B cell (primary cell): ENCODE measurements around the gene ODF2L. TPM values are rescaled to one million over a fixed set of nuclear protein-coding genes. Genes with fewer than 3 reads are reported as not detected.

ENCODE experiments used
- ATAC-seq: fragments of 200-7000 bp; cut with Tn5 transposase; one replicate; pipeline ENCODE4 v1.10.0; 2021; ENCODE audit warnings: low read depth, mild to moderate bottlenecking, moderate number of reproducible peaks, moderate library complexity
- CTCF ChIA-PET: fragments of 350-600 bp; sonication (Branson Sonifier 250); formaldehyde crosslinking; loops from one replicate; lab custom pipeline; 2021; ENCODE audit warnings: antibody characterized with exemption, inconsistent platforms; lab: Charles Lee
- POLR2A ChIA-PET: fragments of 350-600 bp; sonication (Branson Sonifier 250); formaldehyde crosslinking; loops from one replicate; lab custom pipeline; 2021; ENCODE audit warnings: antibody characterized with exemption; lab: Charles Lee
- DNase-seq: peaks from one replicate; pipeline ENCODE4 v3.0.0; 2013
- H2AFZ ChIP-seq: 2 replicates; pipeline ENCODE4 v1.6.1; 2012; ENCODE audit warnings: mild to moderate bottlenecking, low read depth, low read length; ENCODE audit not compliant: insufficient read depth, poor library complexity, severe bottlenecking
- H3K27ac ChIP-seq, 2 donors: 1 replicate in 1 of 2; 2 replicates in 1 of 2; pipeline ENCODE4 v1.5.1; 2012 to 2013; ENCODE audit warnings: low read length in 2 of 2, mild to moderate bottlenecking in 2 of 2, moderate library complexity in 1 of 2
- H3K27me3 ChIP-seq, 4 experiments: fragments of 200-600 bp in 1 of 4; sonication (generic) in 1 of 4; replicated peaks in 1 of 4; 1 replicate in 2 of 4; 2 replicates in 2 of 4; pipeline versions ENCODE4 v1.6.1 to v1.7.0; 2013 to 2016; ENCODE audit warnings: low read length in 3 of 4, mild to moderate bottlenecking in 2 of 4, mixed read lengths in 1 of 4, moderate library complexity in 1 of 4; ENCODE audit not compliant: insufficient read depth in 4 of 4, control insufficient read depth in 3 of 4; ENCODE audit errors: control extremely low read depth in 1 of 4
- H3K36me3 ChIP-seq, 2 experiments: replicated peaks in 1 of 2; 1 replicate in 1 of 2; 2 replicates in 1 of 2; pipeline versions ENCODE4 v1.6.1 to v1.7.1; 2013; ENCODE audit warnings: low read length in 1 of 2; ENCODE audit not compliant: insufficient read depth in 2 of 2, control insufficient read depth in 1 of 2; ENCODE audit errors: control extremely low read depth in 1 of 2, extremely low read depth in 1 of 2
- H3K4me1 ChIP-seq, 2 donors: fragments of 200-600 bp in 1 of 2; sonication (generic) in 1 of 2; 1 replicate in 1 of 2; 2 replicates in 1 of 2; pipeline versions ENCODE4 v1.5.1 to v1.6.1; 2013 to 2017; ENCODE audit warnings: low read length in 2 of 2; ENCODE audit not compliant: control insufficient read depth in 2 of 2, insufficient read depth in 2 of 2
- H3K4me2 ChIP-seq: replicated peaks from 2 replicates; pipeline ENCODE3; 2012; ENCODE audit warnings: mild to moderate bottlenecking, low read depth, low read length; ENCODE audit not compliant: poor library complexity, severe bottlenecking
- H3K4me3 ChIP-seq, 5 experiments: fragments of 200-600 bp in 1 of 5; sonication (generic) in 1 of 5; 1 replicate in 3 of 5; 2 replicates in 2 of 5; pipeline versions ENCODE4 v1.5.1 to v1.7.0; 2011 to 2016; ENCODE audit warnings: low read length in 4 of 5, mild to moderate bottlenecking in 4 of 5, low read depth in 2 of 5, control low read depth in 1 of 5, moderate library complexity in 1 of 5; ENCODE audit not compliant: insufficient read depth in 1 of 5; ENCODE audit errors: control extremely low read depth in 1 of 5, extremely low read depth in 1 of 5
- H3K79me2 ChIP-seq: fragments of 200-600 bp; sonication (generic); one replicate; pipeline ENCODE4 v1.6.0; 2016; ENCODE audit warnings: low read length; ENCODE audit not compliant: control insufficient read depth, insufficient read depth
- H3K9ac ChIP-seq: fragments of 200-600 bp; sonication (generic); 2 replicates; pipeline ENCODE4 v1.6.1; 2017; ENCODE audit warnings: mild to moderate bottlenecking, low read length, moderate library complexity
- H3K9me3 ChIP-seq, 3 donors: one replicate each; pipeline versions ENCODE4 v1.6.1 to v1.7.1; 2013; ENCODE audit warnings: low read length in 2 of 3; ENCODE audit not compliant: control insufficient read depth in 2 of 3, insufficient read depth in 1 of 3; ENCODE audit errors: control extremely low read depth in 1 of 3
- H4K20me1 ChIP-seq: 2 replicates; pipeline ENCODE4 v1.6.0; 2012; ENCODE audit warnings: mild to moderate bottlenecking, low read length; ENCODE audit not compliant: insufficient read depth, control insufficient read depth, poor library complexity, severe bottlenecking
- H3K27ac Mint-ChIP-seq: one replicate; pipeline ENCODE4 v1.8.0; 2021; ENCODE audit warnings: mixed read lengths
- H3K27me3 Mint-ChIP-seq: one replicate; pipeline ENCODE4 v1.8.0; 2021; ENCODE audit warnings: mixed read lengths
- H3K4me1 Mint-ChIP-seq: one replicate; pipeline ENCODE4 v1.8.0; 2021; ENCODE audit warnings: mixed read lengths
- H3K4me3 Mint-ChIP-seq: one replicate; pipeline ENCODE4 v1.8.0; 2021; ENCODE audit warnings: mixed read lengths
- H3K9me3 Mint-ChIP-seq: one replicate; pipeline ENCODE4 v1.8.0; 2022; ENCODE audit warnings: mixed read lengths; ENCODE audit not compliant: insufficient read depth
- CTCF ChIP-seq: fragments of 200-600 bp; IDR thresholded peaks from one replicate; pipeline ENCODE4 v1.8.0; 2022; ENCODE audit warnings: antibody characterized with exemption, mild to moderate bottlenecking
- EZH2 ChIP-seq: IDR thresholded peaks from 2 replicates; pipeline ENCODE4 v1.6.1; 2012; ENCODE audit warnings: borderline replicate concordance, low read depth, mild to moderate bottlenecking, moderate library complexity, low read length; ENCODE audit not compliant: insufficient read depth, poor library complexity, severe bottlenecking
- WGBS: methylation state at CpG from one replicate; pipeline ENCODE4 v1.1.5; 2013; ENCODE audit warnings: missing lambda C conversion rate; ENCODE audit not compliant: insufficient coverage; 5-methylcytosine and 5-hydroxymethylcytosine counted together
- intact Hi-C: fragments of 100-400 bp; cut with micrococcal nuclease; formaldehyde crosslinking; loops from one replicate; pipeline ENCODE4 v1.10.0; 2022
- polyA plus RNA-seq: library from polyadenylated mRNA; depleted of rRNA; stranded (reverse); fragments of >200 nt; gene quantifications from 2 replicates; pipeline ENCODE4 v1.2.3, GENCODE V29; 2012
- total RNA-seq, 2 donors: library from RNA; stranded (reverse); fragments of 120-200 nt in 1 of 2; gene quantifications; 1 replicate in 1 of 2; 2 replicates in 1 of 2; pipeline versions ENCODE4 v1.2.3 to v1.2.4, GENCODE V29; 2013 to 2022

The ODF2L gene
- total and polyA plus RNA-seq, 2 donors (not counting 1 experiment from before 2014, with no cell fraction given) = 13.0 to 61.3 TPM

GRCh38 chr1:86441581-86441980 is 45.5 kb upstream of the ODF2L start:
- CTCF ChIA-PET = no interaction called here
- Histone ChIP-seq H3K9ac (no peak overlapping the region), H3K4me2 (no peak overlapping the region), H3K27ac (no peak overlapping the region), H3K79me2 (no peaks in the 10 kb centered on the region), H2AFZ (no peak overlapping the region), H3K36me3 (no peaks in the 10 kb centered on the region), H4K20me1 (no peaks in the 10 kb centered on the region), H3K4me1 (no peaks in the 10 kb centered on the region), H3K27me3 (peaks cover 0 to 5% (median 2%) of the 10 kb centered on the region in 4 experiments), H3K4me3 (no peak overlapping the region), H3K9me3 (no peaks in the 10 kb centered on the region)
- DNase-seq (no peak), ATAC-seq (no peak)
- POLR2A ChIA-PET = no interaction called here
- no peaks in the 10 kb centered on the region for H3K4me1 Mint-ChIP-seq
- intact Hi-C loops = no loop called here
- H3K27ac Mint-ChIP-seq = no peak overlapping the region
- H3K27me3 Mint-ChIP-seq = peaks cover 18% of the 10 kb centered on the region
- TF ChIP-seq CTCF (no peak), EZH2 (no peak)
- no CpG with 5 or more reads among the region's 2 CpGs for whole genome bisulfite sequencing
- H3K4me3 Mint-ChIP-seq = no peak overlapping the region
- no peaks in the 10 kb centered on the region for H3K9me3 Mint-ChIP-seq

GRCh38 chr1:86436041-86436440 is 39.9 kb upstream of the ODF2L start:
- no peaks in the 10 kb centered on the region for H4K20me1 ChIP-seq
- H3K27ac ChIP-seq = no peak overlapping the region
- ChIA-PET POLR2A (no interaction called here), CTCF (no interaction called here)
- no peak overlapping the region for H3K4me3 ChIP-seq
- ATAC-seq = no peak
- no peak overlapping the region for H3K9ac ChIP-seq
- TF ChIP-seq EZH2 (no peak), CTCF (no peak)
- intact Hi-C loops = no loop called here
- no peaks in the 10 kb centered on the region for H3K79me2 ChIP-seq
- no peaks in the 10 kb centered on the region for H3K4me1 ChIP-seq
- Mint-ChIP-seq H3K4me1 (no peaks in the 10 kb centered on the region), H3K27ac (no peak overlapping the region), H3K9me3 (no peaks in the 10 kb centered on the region), H3K27me3 (peaks cover 21% of the 10 kb centered on the region), H3K4me3 (no peak overlapping the region)
- H3K9me3 ChIP-seq = no peaks in the 10 kb centered on the region
- no peak for DNase-seq
- H3K36me3 ChIP-seq = no peaks in the 10 kb centered on the region
- WGBS = 0% methylated on average over 1 of the region's 2 CpGs
- H3K27me3 ChIP-seq = peaks cover 0 to 5% (median 2%) of the 10 kb centered on the region in 4 experiments
- H3K4me2 ChIP-seq = no peak overlapping the region
- no peak overlapping the region for H2AFZ ChIP-seq
